ENCODE measurements around the gene GNA12.
A peak's percentile ranks its signal among the peaks of the same experiment; 100 is the strongest.
"Not testable (repeated sequence)": the region's sequence is repeated elsewhere in the genome, so short reads cannot be mapped to it uniquely, and the experiment has no call there.

The GNA12 gene

DNA sequence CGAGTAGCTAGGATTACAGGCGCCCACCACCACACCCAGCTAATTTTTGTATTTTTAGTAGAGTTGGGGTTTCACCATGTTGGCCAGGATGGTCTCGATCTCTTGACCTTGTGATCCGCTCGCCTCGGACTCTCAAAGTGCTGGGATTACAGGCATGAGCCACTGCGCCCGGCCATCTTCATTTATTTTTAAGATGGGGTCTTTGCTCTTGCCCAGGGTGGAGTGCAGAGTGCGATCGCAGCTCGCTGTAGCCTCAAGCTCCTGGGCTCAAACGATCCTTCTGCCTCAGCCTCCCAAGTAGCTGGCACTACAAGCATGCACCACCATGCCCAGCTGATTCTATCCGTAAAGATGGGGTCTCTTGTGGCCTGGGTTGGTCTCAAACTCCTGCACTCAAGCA is 116.9 kb downstream of the GNA12 start:
- DNase-seq (ENCODE audit: low read depth); H3K9ac ChIP-seq (ENCODE audit: low read length); H3K27me3 ChIP-seq (replicated peaks; ENCODE audit: control insufficient read depth, insufficient read depth, low read length); H3K4me1 ChIP-seq (ENCODE audit: control insufficient read depth, insufficient read depth, low read length); H3K4me3 ChIP-seq (ENCODE audit: low read length); H3K9me3 ChIP-seq (ENCODE audit: control insufficient read depth, low read length): not testable (repeated sequence)
- H3K36me3 ChIP-seq (ENCODE audit: control insufficient read depth, insufficient read depth, low read length, severe bottlenecking), result peaks cover 67% of the 10 kb centered on the region

DNA sequence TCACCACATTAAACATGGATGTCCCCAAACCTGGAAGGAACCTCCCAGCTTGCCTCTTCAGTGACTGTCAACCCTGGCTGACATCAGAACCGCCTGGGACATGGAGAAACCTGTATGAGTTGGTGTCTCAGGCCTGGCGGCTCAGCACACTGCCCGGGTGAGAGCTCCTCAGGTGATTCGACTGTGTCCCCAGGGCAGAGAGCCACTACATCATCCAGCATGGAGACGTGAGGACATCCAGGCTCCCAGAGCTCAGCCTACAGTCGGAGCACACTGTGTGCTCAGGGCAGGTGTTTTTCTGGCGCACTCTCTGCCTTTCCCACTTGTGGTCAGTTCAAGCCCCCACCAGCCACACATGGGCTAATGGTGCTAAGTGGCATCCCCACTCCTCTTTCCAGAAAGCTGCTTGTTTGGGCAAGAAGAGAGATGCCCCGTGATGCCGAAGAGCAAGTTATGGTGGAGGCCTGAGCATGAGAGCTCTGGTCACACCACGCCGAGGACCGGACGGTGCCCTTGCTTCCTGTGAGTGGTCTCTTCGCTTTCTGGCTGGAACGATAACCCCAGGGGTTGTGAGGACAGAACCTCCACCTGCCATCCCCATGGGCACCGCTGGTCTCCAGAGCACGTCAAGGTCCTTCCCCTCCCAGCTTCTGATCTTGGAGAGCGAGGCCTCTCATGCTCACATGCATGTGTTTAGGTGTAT is 117.6 kb downstream of the GNA12 start:
- no peak for DNase-seq (ENCODE audit: low read depth)
- Histone ChIP-seq H3K36me3 (ENCODE audit: control insufficient read depth, insufficient read depth, low read length, severe bottlenecking) (peaks cover 72% of the 10 kb centered on the region), H3K4me3 (ENCODE audit: low read length) (no peak overlapping the region)

DNA sequence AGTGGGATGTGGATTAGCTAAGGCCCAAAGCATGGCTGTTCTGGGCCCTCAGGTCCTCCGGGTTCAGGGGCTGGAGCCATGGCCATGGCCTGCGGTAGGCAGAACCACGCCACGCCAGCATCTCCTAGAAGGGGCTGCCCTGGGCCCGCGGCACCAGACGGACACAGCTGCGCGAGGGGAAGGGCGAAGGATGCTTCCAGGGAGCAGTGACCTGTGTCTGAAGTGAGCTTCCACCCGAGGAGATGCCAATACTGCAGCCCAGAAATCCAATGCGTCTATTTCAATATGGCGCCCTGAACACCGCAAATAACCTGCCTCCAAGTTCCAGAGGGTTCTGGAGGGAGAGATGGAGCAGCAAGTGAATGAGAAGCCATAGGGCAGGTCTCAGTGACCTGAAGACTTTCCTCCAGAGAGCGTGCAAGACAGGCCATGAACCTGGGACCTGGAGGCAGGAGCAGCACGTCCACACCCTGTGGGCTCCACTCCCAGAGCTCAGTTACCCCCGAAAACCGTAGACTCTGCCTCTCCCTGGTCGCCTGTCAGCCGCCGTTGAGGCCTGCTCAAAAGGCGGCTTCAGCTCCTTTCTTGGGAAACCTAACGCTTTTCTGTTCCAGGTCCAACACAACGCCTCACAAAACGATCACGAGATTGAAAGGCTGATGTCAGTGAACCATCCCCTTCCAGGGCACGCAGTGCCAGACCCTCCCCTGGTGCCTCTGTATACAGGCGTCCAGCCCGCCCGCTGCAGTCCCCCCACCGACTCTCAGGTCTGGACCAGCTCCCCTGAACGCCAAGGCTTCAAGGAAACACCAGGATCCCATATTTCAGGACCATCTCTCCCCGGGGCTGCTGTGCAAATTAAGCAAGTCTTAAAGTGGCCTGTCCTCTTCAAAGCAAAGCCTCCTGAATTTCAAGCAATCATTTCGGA is 118.7 kb downstream of the GNA12 start:
- Histone ChIP-seq H3K4me1 (ENCODE audit: control insufficient read depth, insufficient read depth, low read length) (no peaks in the 10 kb centered on the region), H3K4me3 (ENCODE audit: low read length) (no peak overlapping the region), H3K36me3 (ENCODE audit: control insufficient read depth, insufficient read depth, low read length, severe bottlenecking) (peaks cover 68% of the 10 kb centered on the region), H3K27me3 (replicated peaks; ENCODE audit: control insufficient read depth, insufficient read depth, low read length) (no peaks in the 10 kb centered on the region), H3K9me3 (ENCODE audit: control insufficient read depth, low read length) (no peaks in the 10 kb centered on the region), H3K9ac (ENCODE audit: low read length) (no peak overlapping the region)
- no peak for DNase-seq (ENCODE audit: low read depth)

More for the DNA sequence above, 117.6 kb downstream of the GNA12 start:
- Histone ChIP-seq H3K9ac (ENCODE audit: low read length) (no peak overlapping the region), H3K4me1 (ENCODE audit: control insufficient read depth, insufficient read depth, low read length) (no peaks in the 10 kb centered on the region), H3K9me3 (ENCODE audit: control insufficient read depth, low read length) (no peaks in the 10 kb centered on the region), H3K27me3 (replicated peaks; ENCODE audit: control insufficient read depth, insufficient read depth, low read length) (no peaks in the 10 kb centered on the region)

DNA sequence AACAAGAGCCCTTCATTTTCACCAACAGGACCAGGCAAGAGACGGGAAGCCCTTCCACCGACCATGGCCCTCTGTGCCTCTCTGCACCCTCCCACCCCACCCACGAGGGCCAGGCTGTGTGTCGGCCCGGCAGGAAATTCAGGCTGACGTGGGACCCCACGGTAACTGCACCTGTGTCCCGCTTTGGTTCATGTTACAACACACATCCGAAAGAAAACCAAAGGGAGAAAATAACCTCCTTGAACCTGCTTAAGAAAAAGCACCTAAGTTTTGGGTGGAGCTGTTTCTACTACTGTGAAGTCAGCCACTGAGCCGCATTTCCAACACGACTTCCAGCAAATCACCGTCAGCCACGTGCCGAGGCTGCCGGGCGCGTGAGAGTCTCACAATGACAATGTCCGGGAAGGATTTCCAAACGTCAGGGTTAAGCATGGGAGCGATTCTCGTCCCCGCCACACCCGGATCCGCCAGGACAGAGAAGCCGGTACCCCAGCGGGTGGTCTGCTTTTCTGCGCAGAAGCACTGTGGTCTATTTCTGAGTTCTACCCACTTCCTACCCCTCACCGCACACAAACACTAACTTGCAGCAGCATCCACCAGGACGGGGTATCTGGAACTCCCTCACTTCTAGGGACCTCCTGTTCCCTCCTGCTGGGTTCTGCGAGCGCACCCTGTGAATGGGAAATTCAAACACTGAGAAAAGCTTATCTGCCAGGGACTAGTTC is 119.5 kb downstream of the GNA12 start:
- Histone ChIP-seq H3K36me3 (ENCODE audit: control insufficient read depth, insufficient read depth, low read length, severe bottlenecking) (peaks cover 66% of the 10 kb centered on the region), H3K9ac (ENCODE audit: low read length) (no peak overlapping the region), H3K9me3 (ENCODE audit: control insufficient read depth, low read length) (no peaks in the 10 kb centered on the region), H3K4me3 (ENCODE audit: low read length) (no peak overlapping the region), H3K4me1 (ENCODE audit: control insufficient read depth, insufficient read depth, low read length) (no peaks in the 10 kb centered on the region), H3K27me3 (replicated peaks; ENCODE audit: control insufficient read depth, insufficient read depth, low read length) (no peaks in the 10 kb centered on the region)
- DNase-seq (ENCODE audit: low read depth), result no peak

DNA sequence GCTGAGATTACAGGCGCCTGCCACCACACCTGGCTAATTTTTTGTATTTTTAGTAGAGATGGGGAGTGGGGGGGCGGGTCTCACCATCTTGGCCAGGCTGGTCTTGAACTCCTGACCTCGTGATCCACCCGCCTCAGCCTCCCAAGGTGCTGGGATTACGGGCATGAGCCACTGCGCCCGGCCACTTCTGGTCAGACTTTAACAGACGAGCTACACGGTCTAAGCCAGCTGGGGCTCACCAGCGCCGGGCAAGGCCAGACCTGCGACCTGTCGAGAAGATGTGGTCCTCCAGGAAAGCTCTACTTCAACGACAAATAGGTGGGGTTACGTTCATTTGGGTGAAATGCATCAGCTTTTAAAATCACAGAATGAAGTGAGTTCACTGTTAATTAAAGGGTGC is 120.1 kb downstream of the GNA12 start:
- H3K27me3 ChIP-seq (replicated peaks; ENCODE audit: control insufficient read depth, insufficient read depth, low read length); DNase-seq (ENCODE audit: low read depth); H3K4me1 ChIP-seq (ENCODE audit: control insufficient read depth, insufficient read depth, low read length); H3K9me3 ChIP-seq (ENCODE audit: control insufficient read depth, low read length); H3K9ac ChIP-seq (ENCODE audit: low read length); H3K4me3 ChIP-seq (ENCODE audit: low read length): not testable (repeated sequence)
- H3K36me3 ChIP-seq (ENCODE audit: control insufficient read depth, insufficient read depth, low read length, severe bottlenecking), result peaks cover 66% of the 10 kb centered on the region

DNA sequence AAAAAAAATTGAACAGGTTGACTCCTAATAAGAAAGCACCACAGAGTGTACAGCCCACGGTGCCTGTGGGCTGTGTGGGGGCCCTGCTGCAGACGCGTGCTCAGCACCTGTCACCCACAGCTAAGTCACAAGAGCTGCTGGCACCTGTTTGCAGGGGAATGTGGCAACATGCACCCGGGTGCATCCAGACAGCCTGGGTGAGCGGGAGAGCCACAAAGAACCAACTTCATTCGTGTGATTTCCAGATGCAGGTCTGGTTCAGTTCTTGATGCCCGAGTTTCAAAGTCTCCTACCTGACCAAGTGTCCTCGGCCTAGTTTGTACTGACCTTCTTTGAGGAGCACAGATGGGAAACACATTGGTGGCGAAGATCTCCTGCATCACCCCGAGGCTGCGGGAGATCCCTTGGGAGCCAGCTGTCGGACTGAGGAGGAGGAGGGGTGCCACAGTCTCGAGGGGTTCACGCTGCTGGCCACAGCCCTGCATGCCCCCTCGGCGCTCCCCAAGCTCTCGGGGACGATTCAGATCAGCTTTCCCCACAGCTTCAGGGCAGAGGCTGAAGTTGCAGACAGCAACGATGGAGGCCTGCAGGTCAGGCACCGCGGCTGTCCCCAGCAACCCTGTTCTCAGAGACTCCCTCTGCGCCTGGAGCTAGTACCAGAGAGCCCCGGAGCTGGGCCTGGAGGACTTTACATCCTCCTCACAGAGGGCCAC is 120.8 kb downstream of the GNA12 start:
- H3K9ac ChIP-seq (ENCODE audit: low read length), result no peak overlapping the region
- no peaks in the 10 kb centered on the region for H3K4me1 ChIP-seq (ENCODE audit: control insufficient read depth, insufficient read depth, low read length)
- no peak for DNase-seq (ENCODE audit: low read depth)
- H3K27me3 ChIP-seq (replicated peaks; ENCODE audit: control insufficient read depth, insufficient read depth, low read length), result no peaks in the 10 kb centered on the region
- H3K4me3 ChIP-seq (ENCODE audit: low read length), result no peak overlapping the region
- H3K9me3 ChIP-seq (ENCODE audit: control insufficient read depth, low read length), result no peaks in the 10 kb centered on the region
- H3K36me3 ChIP-seq (ENCODE audit: control insufficient read depth, insufficient read depth, low read length, severe bottlenecking), result peaks cover 69% of the 10 kb centered on the region

DNA sequence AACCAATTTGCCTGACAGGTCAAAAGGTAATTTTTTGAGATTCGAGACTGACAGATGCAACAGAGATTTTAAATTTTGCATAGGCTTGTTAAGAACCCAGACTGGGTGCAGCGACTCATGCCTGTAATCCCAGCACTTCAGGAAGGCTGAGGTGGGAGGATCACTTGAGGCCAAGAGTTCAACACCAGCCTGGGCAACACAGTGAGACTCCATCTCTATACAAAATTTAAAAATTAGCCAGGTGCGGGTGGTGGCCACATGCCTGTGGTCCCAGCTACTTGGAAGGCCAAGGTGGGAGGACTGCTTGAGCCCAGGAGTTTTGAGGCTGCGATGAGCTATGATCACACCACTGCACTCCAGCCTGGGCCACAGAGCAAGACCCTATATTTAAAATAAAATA is 121.5 kb downstream of the GNA12 start:
- no peaks in the 10 kb centered on the region for H3K9me3 ChIP-seq (ENCODE audit: control insufficient read depth, low read length)
- no peak overlapping the region for H3K4me3 ChIP-seq (ENCODE audit: low read length)
- H3K9ac ChIP-seq (ENCODE audit: low read length), result no peak overlapping the region
- H3K27me3 ChIP-seq (replicated peaks; ENCODE audit: control insufficient read depth, insufficient read depth, low read length), result no peaks in the 10 kb centered on the region
- H3K4me1 ChIP-seq (ENCODE audit: control insufficient read depth, insufficient read depth, low read length), result peaks cover 2% of the 10 kb centered on the region
- H3K36me3 ChIP-seq (ENCODE audit: control insufficient read depth, insufficient read depth, low read length, severe bottlenecking), result peaks cover 71% of the 10 kb centered on the region
- no peak for DNase-seq (ENCODE audit: low read depth)

DNA sequence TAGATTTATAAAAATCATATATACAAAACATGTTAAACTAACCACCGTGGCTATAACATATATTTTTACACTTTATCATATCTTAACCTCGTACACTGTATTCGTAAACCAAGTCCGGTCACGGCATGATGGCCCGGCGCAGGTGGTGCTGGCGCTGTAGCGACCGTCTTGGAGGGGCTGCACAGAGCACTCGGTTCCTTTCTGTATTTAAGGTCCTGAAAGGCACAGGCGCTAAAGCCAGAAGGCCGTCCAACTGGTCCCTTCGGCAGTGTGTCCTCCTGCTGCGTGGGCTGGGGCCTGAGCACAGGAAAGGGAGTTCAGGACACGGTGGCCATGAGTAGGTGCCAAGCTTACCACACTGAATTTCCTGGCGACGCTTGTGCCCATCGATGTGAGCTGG is 122.3 kb downstream of the GNA12 start:
- no peak for DNase-seq (ENCODE audit: low read depth)
- Histone ChIP-seq H3K4me3 (ENCODE audit: low read length) (no peak overlapping the region), H3K27me3 (replicated peaks; ENCODE audit: control insufficient read depth, insufficient read depth, low read length) (no peaks in the 10 kb centered on the region), H3K9me3 (ENCODE audit: control insufficient read depth, low read length) (no peaks in the 10 kb centered on the region), H3K36me3 (ENCODE audit: control insufficient read depth, insufficient read depth, low read length, severe bottlenecking) (peaks cover 64% of the 10 kb centered on the region), H3K4me1 (ENCODE audit: control insufficient read depth, insufficient read depth, low read length) (peaks cover 9% of the 10 kb centered on the region), H3K9ac (ENCODE audit: low read length) (no peak overlapping the region)

DNA sequence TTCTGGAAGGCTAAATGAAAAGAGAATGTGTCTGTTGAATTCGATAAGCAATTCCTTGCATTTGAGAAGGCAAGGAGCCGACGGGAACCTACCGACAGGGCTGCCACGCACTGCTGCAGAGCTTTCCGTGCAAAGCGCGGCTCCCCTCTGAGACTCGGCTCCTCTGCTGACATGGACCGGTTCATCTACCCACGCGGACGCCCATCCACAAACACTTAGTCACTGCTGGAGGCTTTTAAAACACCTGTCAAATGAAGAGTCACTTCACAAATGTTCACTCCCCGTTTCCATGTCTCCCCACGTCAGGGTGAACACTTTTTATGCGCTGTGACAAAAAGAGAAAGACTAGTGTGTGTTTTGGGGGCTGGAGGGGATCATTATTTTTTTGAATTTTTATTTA is 124.1 kb downstream of the GNA12 start:
- peaks cover 46% of the 10 kb centered on the region for H3K36me3 ChIP-seq (ENCODE audit: control insufficient read depth, insufficient read depth, low read length, severe bottlenecking)
- peaks cover 9% of the 10 kb centered on the region for H3K4me1 ChIP-seq (ENCODE audit: control insufficient read depth, insufficient read depth, low read length)
- H3K9me3 ChIP-seq (ENCODE audit: control insufficient read depth, low read length), result no peaks in the 10 kb centered on the region
- H3K9ac ChIP-seq (ENCODE audit: low read length), result no peak overlapping the region
- no peak for DNase-seq (ENCODE audit: low read depth)
- H3K27me3 ChIP-seq (replicated peaks; ENCODE audit: control insufficient read depth, insufficient read depth, low read length), result no peaks in the 10 kb centered on the region
- H3K4me3 ChIP-seq (ENCODE audit: low read length), result no peak overlapping the region

DNA sequence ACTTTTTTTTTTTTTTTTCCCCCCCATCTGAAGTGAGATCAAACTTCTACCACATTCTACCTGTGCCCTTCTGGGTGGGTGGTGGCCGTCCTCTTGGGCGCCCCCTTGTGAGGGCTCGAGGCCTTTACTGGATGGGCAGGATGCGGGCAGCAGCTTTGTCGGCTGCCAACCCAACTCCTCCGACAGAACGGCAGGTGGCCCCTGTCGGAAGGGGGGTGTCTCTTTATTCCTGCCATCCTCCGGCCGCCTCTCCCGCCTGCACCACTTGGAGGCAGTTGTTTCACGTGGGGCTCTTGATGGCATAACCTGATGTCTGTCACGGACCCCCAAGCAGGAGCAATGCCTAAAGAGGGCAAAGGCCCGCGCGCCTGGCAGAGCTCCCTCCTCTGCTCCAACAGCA is 125.1 kb downstream of the GNA12 start:
- H3K4me3 ChIP-seq (ENCODE audit: low read length), result no peak overlapping the region

More for the DNA sequence above, 125.1 kb downstream of the GNA12 start:
- DNase-seq (ENCODE audit: low read depth), result peak; percentile 20
- H3K9me3 ChIP-seq (ENCODE audit: control insufficient read depth, low read length), result no peaks in the 10 kb centered on the region
- no peak overlapping the region for H3K9ac ChIP-seq (ENCODE audit: low read length)
- H3K27me3 ChIP-seq (replicated peaks; ENCODE audit: control insufficient read depth, insufficient read depth, low read length), result no peaks in the 10 kb centered on the region
- peaks cover 39% of the 10 kb centered on the region for H3K36me3 ChIP-seq (ENCODE audit: control insufficient read depth, insufficient read depth, low read length, severe bottlenecking)
- H3K4me1 ChIP-seq (ENCODE audit: control insufficient read depth, insufficient read depth, low read length), result peaks cover 9% of the 10 kb centered on the region
